Hematopoietic multipotent progenitor cell treated with erythropoietin and hydrocortisone succinate and interleukin-3 and kit ligand, for 6 days (in vitro differentiated cells): ENCODE results near the gene TXNL1.
"Not testable (repeated sequence)": the region's sequence is repeated elsewhere in the genome, so short reads cannot be mapped to it uniquely, and the experiment has no call there.

Experiments used
- DNase-seq: peaks from one replicate; pipeline ENCODE4 v3.0.0-alpha.2; 2015

TXNL1 gene

DNA sequence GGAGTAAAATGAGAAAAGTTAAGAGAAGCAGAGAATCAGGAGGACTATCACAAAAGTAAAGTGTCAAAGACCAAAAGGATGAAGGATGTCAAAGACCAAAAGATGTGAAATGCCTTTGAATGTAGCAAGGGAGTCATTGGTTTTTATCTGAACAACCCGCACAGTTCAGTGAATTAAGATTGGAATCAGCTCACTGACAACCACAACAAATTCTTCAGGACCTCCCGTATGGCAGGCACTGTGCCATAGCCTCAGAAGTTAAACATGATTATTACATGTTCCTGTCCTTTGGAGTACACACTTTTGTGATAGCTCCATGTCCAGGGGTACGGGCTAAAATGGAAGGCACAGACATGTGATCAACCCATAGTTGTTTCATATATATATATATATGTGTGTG, 5.0 kb upstream of the TXNL1 start:
- DNase-seq, result peak; percentile 60

DNA sequence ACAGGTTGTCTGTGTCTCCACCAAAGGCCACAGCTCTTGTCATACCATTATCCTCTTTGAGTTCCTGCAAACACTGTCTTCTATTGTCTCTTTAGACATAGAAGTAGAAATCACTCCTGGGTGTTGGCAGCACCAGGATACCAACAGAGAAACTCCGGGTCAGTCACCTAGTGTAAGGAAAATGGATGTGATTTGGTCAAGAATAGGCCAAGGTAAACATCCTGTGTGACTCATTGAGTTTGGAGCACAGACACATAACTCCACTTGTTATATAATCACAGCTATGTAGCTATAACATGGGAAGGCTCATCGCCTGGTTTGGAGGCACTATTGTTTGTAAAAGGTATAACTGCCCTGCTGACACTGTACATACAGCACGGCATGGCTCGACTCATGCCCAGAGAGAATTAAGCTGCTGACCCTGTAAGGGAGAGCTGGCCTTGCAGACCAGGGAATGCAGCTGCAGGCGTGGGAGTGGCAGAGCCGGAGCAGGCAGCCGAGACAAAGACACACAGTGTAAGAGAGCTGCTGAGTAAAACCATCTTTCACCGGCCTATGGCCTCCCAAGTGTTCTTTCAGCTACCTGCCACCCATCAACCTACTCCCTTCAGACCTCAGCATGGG, 3.4 kb upstream of the TXNL1 start:
- no peak for DNase-seq

DNA sequence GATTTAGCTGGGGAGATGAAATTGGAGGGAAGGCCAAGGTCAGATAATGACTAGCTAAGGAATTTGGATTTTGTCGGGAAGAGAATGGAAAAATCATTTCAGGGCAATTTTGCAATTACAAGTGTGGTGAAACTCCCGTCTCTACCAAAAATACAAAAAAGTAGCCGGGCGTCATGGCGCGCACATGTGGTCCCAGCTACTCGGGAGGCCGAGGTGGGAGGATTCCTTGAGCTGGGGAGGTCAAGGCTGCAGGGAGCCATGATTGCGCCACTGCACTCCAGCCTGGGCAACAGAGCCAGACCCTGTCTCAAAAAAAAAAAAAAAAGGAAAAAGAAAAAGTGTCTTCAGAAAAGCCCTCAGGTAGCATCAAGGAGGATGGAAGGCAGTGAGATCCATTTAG, 1.2 kb upstream of the TXNL1 start:
- DNase-seq, result no peak

- DNase-seq, result no peak
These were observed 651 bp upstream of the TXNL1 start for GRCh38 chr18:56639104-56639381.

- DNase-seq, result peak; percentile 51
These were observed 621 bp downstream of the TXNL1 start for GRCh38 chr18:56637711-56638231.

- peak; percentile 34 for DNase-seq
These were observed 1.2 kb downstream of the TXNL1 start for GRCh38 chr18:56637176-56637575.

DNA sequence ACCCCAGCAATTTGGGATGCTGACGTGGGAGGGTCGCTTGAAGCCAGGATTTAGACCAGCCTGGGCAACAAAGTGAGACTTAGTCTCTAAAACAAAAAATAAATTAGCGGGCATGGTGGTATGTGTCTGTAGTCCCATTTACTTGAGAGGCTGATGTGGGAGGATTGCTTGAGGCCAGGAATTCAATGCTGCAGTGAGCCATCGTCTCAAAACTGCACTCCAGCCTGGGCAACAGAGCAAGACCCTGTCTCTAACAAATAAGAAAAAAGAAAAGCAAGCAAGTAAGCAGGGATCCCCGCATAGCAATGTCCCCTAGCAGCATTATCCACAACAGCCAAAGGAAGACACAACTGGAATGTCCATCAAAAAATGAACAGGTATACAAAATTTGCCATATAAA, 3.4 kb downstream of the TXNL1 start:
- no peak for DNase-seq

DNA sequence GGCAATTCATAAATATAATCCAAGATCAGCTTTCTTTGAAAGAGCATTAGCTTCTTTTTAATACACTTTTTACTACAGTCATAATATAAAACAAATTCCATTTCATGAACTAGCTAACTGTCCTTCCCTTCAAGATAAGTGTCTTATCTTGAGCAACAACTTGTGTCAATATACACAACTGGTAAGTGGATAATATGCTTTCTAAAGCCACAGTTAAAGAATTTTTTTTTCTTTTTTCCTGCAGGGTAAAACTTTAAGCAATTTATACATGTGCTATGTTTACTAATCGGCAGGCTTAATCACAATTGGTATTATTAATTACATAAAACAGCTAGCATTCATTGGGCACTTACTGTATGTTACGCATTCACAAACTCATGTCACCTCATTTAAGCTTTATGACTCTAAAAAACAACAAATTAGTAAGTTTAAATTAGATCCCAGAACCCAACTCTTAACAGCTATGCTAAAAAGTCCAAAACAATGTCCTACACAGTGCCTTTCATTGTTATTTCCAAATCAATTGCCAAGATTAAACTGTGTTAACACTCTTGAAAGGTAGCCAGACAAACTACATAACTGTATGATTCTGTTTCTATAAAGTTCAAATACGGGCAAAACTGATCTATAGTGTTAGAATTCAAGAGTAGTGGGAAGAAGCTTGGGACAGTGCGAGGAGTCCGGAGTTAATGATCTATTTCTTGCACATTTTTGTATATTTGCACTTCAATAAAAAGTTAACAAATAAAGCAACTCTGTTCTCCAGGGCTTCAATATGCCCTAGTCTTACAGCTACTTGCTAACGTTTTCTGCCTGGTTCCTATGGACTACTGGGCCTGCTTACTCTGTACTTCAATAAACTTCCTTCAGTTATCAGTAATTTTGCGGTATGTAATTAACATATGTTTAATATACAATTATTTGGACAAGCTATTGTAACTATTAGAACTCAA, 6.0 kb downstream of the TXNL1 start:
- DNase-seq, result peak; percentile 87

- no peak for DNase-seq
These were observed 10.4 kb downstream of the TXNL1 start for GRCh38 chr18:56627991-56628390.

DNA sequence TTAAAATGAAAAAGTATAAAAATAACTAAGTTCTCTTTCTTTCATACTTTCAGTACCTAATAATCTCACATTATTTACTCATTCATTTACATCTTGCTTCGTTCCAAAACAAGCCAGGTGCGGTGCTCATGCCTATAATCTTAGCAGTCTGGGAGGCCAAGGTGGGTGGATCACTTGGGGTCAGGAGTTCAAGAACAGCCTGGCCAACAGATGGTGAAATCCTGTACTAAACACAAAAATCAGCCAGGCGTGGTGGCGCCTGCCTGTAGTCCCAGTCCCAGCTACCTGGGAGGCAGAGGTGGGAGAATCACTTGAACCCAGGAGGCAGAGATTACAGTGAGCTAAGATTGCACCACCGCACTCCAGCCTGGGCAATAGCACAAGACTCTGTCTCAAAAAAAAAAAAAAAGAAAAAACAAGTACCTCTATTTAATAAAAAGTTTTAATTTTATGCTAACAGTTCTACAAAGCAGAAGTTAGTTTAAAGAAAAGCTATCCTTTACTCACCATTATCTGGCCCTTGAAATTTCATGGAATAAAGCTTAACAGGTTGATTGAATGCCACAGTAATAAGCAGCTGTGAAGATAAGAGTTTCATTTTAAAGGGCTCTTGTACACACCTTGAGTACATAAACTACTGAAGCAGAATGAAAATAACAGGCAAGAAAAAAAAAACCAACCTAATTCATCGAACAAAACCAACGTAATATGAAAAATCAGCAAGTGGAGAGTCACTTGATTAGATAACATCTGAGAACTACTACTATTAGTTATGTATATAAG, 22.5 kb downstream of the TXNL1 start:
- no peak for DNase-seq

DNA sequence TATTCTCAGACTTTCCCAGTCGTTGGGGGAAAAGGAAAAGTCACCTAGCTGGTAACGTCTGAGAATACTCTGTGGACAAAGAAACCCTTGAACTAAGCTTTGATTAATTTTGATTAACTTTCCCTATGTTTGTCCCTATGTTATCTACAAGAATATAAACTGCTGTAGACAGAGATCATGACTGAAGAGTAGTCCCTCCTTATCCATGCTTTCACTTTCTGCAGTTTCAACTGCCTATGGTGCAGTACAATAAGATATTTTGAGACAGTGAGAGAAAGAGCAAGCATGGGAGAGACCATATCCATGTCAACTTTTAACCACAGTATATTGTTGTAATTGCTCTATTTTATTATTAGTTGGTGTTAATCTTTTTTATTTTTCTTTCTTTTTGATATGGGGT, 31.8 kb downstream of the TXNL1 start:
- DNase-seq, result no peak

GRCh38 chr18:56598422-56598821, 40.0 kb downstream of the TXNL1 start:
- no peak for DNase-seq

- DNase-seq, result no peak
These were observed 44.5 kb downstream of the TXNL1 start for GRCh38 chr18:56593906-56594305.

GRCh38 chr18:56580026-56580425, 58.4 kb downstream of the TXNL1 start:
- no peak for DNase-seq

- no peak for DNase-seq
These were observed 58.9 kb downstream of the TXNL1 start for GRCh38 chr18:56579451-56579850.

- no peak for DNase-seq
These were observed 61.4 kb downstream of the TXNL1 start for GRCh38 chr18:56576826-56577573.

DNA sequence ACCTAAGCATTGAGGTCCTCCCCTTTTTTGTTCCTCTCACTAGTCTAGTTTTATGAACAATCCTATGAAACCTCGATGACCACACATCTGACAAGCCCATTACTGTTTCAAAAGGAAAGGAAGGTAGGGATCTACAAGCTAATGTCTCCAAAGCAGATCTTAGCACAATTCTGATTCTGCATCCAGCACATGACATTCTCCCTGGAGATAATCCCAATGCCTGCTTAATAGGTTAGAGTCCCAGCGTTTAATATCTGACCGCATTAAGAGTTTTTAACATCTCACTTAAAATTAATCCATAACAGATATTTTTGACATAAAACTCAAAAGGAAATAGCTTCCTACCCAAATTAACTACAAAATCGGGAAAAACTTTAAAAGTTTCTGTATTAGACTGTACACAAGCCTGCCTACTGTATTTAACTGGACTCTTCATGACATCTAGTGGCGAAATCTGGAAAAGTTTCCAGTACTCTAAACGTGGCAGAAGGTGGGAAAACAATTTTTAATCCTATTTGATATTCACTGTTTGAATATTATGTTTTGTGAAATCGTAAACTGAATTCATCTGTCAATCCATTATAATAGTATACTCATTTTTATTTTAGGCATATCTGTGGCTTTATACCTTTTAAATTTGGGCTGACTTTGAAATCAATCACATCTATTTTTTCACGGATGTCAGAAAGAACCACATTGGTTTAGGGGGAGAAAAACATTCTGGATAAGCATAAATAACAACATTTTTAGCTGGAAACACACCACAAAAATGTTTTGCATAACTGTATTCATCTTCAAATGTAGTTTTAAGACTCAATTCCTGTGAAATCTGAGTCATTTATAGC, 62.4 kb downstream of the TXNL1 start:
- DNase-seq, result peak; percentile 81

- no peak for DNase-seq
These were observed 63.5 kb downstream of the TXNL1 start for GRCh38 chr18:56574861-56575260.

- not testable (repeated sequence) for DNase-seq
These were observed 66.1 kb downstream of the TXNL1 start for GRCh38 chr18:56572267-56572666.

DNA sequence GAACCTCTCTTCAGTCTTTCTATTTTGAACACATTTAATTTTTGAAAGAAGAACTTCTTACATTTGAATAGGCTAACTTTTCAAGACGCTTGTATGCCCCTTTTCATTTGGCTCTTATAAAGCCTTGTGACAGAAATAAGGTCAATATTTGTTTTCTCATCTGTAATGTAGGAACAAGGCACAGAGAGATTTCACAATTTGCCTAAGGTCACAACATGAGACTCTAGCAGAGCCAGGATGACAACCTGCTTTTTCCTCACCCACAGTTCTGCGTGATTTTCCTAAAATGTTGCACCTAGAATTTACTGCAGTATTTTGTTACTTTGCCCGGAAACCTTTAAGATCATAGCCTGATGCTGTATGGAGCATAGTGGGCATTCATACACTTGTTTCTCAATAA, 67.4 kb downstream of the TXNL1 start:
- no peak for DNase-seq

DNA sequence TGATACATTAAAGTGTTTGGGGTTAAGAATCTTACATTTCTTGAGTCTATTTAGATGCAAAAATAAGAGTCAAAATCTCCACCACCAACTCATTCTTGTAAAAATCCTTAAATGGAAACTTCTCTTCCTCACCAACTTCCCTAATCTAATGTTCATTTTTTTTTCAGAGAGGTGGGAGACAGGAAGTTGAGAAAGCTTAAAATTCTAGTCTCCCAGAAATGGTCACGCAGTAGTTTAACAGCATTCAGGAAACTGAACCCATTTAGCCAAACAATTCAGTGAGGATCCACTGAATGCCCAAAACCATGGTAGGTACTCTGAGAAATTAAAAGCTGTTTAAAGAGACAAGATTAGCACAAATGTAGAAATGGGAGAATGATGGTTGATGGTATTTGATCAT, 69.0 kb downstream of the TXNL1 start:
- no peak for DNase-seq

GRCh38 chr18:56568986-56569385, 69.4 kb downstream of the TXNL1 start:
- DNase-seq, result no peak
